Retinal pigment epithelial cell (primary cell): ENCODE data around the gene TMEM144.
A peak's percentile ranks its signal among the peaks of the same experiment; 100 is the strongest.

Experiments used
- DNase-seq: peaks from one replicate; pipeline ENCODE4 v3.0.0-alpha.2; 2010; ENCODE audit warnings: low read depth
- H3K4me3 ChIP-seq: 2 replicates; pipeline ENCODE4 v1.5.1; 2011; ENCODE audit warnings: mild to moderate bottlenecking, low read length, control low read depth, moderate library complexity
- TF ChIP-seq, protein P1 (sequence below): conservative IDR thresholded peaks from 2 replicates; pipeline ENCODE4 v1.5.1; 2011; ENCODE audit warnings: low read depth, low read length, control low read depth, inconsistent platforms

Gene TMEM144

DNA sequence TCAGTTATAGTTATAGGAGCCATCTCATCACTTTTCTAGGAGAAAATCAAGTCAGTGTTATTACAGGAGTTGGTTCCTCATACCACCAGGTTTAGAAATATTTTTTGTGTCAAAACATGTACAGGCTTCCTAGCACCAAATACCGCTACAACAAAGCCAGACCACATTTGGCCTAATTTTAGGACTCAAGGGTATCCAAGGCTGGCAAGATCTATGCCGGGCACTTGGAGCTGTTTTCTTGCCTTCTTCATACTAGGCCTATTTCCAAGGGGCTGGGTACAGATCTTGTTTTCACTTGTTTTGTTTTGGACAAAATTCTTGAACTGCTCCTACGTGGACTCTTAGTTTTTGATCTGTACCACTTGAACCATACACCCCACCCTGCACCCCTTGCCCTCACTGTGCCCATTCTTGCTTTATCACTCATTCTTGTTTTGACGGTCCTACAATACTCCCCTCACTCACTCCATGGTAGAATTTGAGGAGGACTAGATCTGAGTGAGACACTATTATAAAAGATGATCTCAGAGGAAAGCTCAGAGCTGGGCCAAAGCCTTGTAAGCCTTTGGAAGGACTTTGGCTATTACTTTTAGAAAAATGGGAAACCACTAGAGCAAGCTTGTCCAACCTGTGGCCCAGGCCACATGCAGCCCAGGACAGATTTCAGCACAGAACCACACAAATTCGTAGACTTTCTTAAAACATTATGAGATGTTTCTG lies 17.7 kb upstream of the TMEM144 start:
- H3K4me3 ChIP-seq = no peak overlapping the region
- TF ChIP-seq, protein P1, sequence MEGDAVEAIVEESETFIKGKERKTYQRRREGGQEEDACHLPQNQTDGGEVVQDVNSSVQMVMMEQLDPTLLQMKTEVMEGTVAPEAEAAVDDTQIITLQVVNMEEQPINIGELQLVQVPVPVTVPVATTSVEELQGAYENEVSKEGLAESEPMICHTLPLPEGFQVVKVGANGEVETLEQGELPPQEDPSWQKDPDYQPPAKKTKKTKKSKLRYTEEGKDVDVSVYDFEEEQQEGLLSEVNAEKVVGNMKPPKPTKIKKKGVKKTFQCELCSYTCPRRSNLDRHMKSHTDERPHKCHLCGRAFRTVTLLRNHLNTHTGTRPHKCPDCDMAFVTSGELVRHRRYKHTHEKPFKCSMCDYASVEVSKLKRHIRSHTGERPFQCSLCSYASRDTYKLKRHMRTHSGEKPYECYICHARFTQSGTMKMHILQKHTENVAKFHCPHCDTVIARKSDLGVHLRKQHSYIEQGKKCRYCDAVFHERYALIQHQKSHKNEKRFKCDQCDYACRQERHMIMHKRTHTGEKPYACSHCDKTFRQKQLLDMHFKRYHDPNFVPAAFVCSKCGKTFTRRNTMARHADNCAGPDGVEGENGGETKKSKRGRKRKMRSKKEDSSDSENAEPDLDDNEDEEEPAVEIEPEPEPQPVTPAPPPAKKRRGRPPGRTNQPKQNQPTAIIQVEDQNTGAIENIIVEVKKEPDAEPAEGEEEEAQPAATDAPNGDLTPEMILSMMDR = no peak
- no peak for DNase-seq

DNA sequence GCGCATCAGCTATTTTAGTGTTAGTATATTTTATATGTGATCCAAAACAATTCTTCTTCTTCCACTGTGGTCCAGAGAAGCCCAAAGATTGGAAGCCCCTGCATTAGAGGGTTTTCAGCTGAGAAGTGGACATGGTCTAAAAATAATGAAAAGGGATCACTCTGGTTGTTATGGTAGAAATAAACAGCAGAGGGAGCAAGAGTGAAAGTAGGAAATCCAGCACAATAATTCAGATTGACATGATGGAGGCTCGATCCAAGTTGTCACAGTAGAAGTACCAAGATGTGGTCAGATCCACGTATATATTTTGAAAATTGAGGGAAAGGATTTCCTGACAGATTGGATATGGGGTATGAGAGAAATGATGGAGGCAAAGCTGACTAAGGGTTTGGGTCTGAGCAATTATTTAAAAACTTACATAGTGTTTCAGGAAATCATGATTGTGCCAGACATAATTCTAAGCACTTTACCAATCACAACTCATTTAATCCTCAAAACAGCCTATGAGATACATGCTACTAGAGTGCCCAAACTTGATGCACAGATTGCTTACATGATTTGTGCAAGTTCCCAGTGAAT lies 17.0 kb upstream of the TMEM144 start:
- no peak for DNase-seq
- TF ChIP-seq, protein P1 = peak; percentile 62
- no peak overlapping the region for H3K4me3 ChIP-seq

DNA sequence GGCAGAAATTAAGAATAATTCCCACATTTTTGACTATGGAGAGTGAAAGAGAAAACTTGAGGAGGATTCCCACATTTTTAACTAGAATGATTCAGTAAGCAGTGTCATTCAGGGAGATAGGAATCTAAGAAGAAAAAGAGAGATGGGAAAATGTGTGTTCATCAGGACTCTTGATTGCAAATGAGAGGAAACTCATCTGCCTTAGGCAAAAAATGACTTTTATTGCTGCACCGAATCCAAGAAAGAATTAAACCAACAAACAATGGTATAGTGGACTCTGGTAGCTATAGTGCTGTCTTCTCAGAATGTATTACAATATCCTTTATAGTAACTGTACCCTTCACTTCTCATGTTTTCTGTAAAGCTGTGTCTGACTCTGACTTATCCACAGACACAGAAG lies 15.0 kb upstream of the TMEM144 start:
- TF ChIP-seq, protein P1 = no peak
- no peak overlapping the region for H3K4me3 ChIP-seq
- no peak for DNase-seq

DNA sequence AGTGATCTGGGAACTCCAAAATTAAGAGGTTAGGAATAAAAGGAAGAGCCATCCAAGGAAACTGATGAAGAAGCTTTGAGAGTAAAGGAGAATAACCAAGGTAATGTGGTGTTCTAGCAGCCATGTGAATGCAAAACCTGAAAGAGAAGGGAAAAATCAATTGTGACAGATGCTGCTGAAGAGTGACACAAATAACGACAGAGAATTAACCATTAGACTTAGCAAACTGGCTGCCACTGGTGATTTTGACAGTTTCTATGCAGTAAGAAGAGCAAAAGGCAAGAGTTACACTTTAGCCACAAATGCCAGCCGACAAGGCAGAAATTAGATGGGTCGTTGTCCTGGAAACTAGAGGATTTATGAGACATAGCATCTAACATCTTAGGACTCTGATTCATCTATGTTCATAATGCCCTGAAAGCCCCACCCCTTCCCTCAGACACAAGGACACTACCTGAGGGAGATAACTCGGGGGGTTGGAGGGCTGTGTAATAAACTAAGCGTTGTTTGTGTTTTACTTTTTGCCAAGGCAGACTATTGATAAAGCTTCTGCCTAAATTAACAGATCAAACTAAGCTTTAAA lies 13.0 kb upstream of the TMEM144 start:
- no peak overlapping the region for H3K4me3 ChIP-seq
- DNase-seq = no peak
- TF ChIP-seq, protein P1 = no peak

DNA sequence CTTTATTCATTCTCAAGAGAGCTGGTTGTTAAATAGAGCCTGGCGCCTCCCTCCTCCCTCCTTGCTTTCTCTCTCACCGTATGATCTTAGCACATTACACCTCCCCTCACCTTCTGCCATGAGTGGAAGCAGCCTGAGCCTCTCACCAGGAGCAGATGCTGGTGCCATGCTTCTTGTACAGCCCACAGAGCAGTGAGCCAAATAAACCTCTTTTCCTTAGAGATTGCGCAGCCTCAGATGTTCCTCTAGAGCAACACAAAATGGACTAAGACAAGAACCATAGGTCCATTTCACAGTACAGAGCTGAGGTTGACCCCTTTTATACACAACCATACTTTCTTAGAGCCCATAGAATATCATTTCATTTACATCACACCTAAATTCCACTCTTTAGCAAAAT lies 10.1 kb upstream of the TMEM144 start:
- no peak for DNase-seq
- no peak overlapping the region for H3K4me3 ChIP-seq
- TF ChIP-seq, protein P1 = no peak

DNA sequence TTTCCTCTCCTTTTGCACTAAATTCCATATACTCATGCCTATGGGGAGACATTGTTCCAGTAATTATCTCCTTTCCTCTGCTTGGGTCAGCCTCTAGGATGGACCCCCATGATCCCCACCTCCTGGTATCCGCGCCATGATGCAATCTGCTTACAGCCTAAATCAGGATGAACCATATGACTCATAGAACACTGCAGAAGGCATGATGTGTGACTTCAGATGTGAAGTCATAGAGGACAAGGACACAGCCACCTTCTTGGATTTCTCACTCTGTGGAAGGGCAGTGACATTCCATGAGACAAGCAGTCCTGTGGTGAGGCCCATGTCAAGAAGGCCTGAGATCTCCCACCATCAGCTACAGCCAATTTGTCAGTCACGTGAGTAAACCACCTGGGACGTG lies 9.0 kb upstream of the TMEM144 start:
- TF ChIP-seq, protein P1 = no peak
- no peak for DNase-seq

DNA sequence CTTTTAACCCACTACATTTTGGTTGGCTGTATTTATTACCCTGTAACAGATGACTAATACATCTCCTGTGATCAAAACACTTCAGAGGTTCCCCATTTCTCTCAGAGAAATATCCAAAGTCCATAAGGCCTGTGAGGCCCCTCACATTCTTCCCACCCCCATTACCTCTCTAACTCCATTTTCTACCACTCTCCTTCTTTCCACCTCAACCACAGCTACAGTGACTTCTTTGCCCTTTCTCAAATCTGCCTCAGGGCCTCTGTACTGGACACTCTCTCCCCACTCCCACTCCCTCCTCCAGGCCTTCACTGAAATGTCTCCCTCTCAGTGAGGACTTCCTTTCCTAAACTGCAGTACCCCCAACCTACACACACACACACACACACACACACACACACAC lies 8.4 kb upstream of the TMEM144 start:
- H3K4me3 ChIP-seq = no peak overlapping the region
- TF ChIP-seq, protein P1 = no peak
- no peak for DNase-seq

More for the DNA sequence above, 9.0 kb upstream of the TMEM144 start:
- H3K4me3 ChIP-seq = no peak overlapping the region
